Stimulated activated CD4-positive, alpha-beta T cell treated with anti-CD3 and anti-CD28 coated beads, Interleukin-4, amount 100 ng/mL, for 48 hours (primary cell): ENCODE data around the gene STAT5A.
A peak's percentile ranks its signal among the peaks of the same experiment; 100 is the strongest.
"Not testable (repeated sequence)": the region's sequence is repeated elsewhere in the genome, so short reads cannot be mapped to it uniquely, and the experiment has no call there.

Source experiments
- DNase-seq, 2 donors: peaks; one replicate each; pipeline ENCODE4 v3.0.0-alpha.2; 2020; ENCODE audit warnings: low read depth in 2 of 2

Gene STAT5A

GRCh38 chr17:42333053-42333452 is 44.8 kb downstream of the STAT5A start:
- no peak for DNase-seq

GRCh38 chr17:42334677-42335076 is 46.4 kb downstream of the STAT5A start:
- no peak for DNase-seq

DNA sequence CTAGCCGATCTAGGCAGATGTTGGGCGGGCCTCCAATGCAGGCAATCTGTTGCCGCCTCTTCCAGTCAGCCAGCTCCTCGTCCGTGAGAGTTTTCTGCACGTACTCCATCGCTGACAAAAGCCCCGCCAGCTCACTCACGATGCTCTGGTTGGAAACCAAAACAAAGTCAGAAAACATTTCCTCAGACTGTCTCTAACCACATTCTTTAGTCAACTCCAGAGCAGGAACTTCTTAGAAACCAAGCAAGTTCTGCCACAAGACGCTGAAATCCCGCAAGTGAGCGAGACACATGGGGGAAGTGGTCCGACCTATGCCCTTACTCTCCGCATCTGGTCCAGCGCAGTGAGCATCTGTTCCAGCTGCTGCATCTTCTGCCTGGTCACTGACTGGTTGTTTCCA is 49.1 kb downstream of the STAT5A start:
- DNase-seq, result peak; percentile 58 to 79

DNA sequence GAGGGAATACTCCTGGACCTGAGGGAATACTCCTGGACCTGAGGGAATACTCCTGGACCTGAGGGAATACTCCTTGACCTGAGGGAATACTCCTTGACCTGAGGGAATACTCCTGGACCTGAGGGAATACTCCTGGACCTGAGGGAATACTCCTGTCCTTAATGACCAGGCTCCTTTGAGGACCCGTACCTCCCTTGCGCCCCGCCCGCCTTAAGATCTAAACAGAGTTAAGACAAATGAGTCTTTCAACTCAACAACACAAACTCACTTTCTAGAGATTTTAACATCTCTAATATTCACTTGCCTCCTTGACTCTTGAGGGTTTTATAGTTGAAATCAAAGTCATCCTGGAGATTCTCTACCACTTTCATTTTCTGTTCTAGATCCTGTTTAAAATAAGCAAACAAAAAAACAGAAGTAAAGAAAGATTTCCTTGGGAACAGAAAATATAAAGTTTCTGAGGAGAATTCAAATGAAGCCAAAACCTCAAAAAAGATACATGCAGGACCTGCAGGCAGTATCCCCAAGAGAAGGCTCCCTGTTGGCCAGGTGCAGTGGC is 50.2 kb downstream of the STAT5A start:
- DNase-seq, result no peak

DNA sequence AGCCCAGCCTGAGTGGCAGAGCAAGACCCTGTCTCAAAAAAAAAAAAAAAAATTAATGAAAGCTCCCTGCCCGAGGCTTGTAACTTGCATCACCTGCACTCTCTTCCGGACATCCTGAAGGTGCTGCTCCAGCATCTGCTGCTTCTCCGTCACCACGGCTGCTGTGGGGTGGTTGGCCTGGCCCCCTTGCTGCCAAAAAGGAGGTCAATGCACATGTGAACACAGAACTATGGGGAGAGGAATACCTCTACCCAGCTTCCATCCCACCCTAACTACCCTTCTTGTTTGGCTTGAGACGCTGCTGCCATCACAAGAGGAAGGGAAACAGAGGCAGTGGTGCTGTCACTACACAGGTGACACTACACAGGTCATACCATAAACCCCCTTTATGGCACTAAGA is 50.9 kb downstream of the STAT5A start:
- DNase-seq, result no peak

DNA sequence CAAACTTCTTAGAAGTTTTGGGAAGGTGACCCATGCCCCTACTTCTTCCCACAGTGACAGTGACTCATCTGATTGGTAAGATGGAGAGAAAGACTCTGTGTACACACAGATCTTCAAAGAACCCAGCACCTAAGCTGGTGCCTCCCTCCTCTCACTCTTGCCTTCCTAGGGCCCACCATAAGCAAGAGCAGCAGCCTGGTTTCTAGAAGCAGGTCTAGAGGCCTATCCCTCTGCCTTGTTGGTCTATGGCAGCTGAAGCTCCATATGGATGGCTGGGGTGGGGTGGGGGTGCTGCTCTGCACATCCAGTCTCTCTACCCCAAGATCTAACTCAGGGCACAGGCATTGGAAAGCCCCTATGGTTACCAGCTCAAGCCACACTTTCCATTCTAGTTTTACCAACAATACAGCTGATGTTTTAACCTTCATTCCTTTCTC is 52.4 kb downstream of the STAT5A start:
- DNase-seq, result peak in 1 of 2 donors; percentile 38

- no peak for DNase-seq
Measured at GRCh38 chr17:42341568-42341967, 53.3 kb downstream of the STAT5A start.

DNA sequence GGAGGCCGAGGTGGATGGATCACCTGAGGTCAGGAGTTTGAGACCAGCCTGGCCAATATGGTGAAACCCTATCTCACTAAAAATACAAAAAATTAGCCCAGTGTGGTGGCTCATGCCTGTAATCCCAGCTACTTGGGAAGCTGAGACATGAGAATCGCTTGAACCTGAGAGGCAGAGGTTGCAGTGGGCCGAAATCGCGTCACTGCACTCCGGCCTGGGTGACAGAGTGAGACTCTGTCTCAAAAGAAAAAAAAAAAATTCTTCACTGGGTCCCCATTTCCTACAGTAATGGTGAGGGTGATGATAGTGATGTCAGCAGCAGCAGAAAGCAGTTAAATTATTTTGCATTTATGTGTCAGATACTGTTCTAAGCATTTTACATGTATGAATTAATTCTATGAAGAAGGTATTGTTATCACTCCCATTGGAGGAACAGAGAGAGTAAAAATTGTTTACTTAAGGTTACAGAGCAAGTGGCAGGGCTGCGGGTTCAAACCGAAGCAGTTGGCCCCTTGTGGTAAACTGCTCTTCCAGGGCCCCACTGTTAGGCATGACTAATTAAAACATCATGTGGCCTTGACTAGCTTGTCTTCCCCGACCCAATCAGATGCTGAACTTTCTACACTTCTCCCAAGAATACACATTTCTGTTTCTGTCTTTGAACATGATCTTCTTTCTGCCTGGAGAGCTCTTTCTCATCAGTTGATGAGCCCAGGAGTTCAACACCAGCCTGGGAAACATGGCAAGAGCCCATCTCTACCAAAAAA is 54.1 kb downstream of the STAT5A start:
- DNase-seq, result peak in 1 of 2 donors; percentile 51

GRCh38 chr17:42345396-42346073 is 57.2 kb downstream of the STAT5A start:
- DNase-seq, result no peak

DNA sequence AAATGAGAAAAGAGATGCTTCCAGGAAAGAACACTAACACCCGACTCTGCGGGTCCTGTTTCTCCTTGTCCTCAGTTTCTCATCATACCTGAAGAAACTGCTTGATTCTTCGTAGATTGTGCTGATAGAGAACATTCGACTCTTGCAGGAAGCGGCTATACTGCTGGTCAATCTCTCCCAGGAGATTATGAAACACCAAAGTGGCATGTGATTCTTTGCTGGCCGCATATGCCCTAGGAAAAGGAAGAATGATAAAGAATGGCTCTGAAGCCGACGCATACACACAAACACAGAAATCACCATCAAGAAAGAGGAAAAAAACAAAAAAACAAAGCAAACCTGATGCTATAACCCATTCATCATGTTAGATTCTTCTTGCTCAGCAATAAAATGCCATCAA is 58.2 kb downstream of the STAT5A start:
- DNase-seq, result no peak

DNA sequence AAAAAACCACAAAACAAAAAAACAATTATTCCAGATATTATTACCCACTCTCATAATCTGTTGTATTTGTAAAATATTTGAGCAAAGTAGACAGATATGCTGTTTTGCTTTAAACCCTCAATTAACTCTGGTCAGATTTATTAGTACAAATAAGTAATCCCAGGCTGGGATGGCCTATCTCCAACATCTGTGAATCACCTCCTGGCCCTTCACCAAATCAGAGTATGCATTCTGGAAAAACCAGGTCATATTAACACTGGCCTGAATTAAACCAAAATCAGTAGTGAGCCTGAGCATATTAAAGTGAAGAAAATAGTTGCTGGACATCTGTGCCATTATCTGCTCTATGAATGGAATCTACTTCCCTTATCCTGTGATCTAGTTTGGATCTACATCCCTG is 58.9 kb downstream of the STAT5A start:
- no peak for DNase-seq

DNA sequence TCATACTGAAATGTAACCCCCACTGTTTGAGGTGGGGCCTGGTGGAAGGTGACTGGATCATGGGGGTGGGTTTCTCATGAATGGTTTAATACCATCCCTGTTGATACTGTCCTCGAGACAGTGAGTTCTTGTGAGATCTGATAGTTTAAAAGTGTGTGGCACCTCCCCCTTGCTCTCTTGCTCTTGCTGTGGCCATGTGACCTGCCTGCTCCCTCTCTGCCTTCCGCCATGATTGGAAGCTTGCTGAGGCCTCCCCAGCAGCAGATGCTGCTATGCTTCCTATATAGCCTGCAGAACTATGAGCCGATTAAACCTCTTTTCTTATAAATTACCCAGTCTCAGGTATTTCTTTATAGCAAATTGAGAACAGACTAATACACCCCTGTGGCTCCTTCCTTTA is 59.3 kb downstream of the STAT5A start:
- no peak for DNase-seq

DNA sequence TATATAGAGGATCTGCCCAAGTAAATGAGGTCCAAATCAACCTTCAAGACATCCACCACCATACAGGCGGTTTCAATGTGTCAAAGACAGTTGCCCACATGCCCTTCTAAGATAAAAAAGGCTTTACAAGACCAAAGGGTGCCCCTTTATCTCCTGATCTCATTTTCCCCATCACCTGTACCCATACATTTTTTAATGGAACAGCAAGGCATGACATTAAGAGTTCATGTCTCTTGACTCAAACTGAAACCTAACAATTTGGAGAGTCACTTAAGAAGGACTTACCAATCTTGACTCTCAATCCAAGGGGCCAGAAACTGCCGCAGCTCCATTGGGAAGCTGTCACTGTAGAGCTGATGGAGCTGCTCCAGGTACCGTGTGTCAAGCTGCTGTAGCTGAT is 59.8 kb downstream of the STAT5A start:
- no peak for DNase-seq

DNA sequence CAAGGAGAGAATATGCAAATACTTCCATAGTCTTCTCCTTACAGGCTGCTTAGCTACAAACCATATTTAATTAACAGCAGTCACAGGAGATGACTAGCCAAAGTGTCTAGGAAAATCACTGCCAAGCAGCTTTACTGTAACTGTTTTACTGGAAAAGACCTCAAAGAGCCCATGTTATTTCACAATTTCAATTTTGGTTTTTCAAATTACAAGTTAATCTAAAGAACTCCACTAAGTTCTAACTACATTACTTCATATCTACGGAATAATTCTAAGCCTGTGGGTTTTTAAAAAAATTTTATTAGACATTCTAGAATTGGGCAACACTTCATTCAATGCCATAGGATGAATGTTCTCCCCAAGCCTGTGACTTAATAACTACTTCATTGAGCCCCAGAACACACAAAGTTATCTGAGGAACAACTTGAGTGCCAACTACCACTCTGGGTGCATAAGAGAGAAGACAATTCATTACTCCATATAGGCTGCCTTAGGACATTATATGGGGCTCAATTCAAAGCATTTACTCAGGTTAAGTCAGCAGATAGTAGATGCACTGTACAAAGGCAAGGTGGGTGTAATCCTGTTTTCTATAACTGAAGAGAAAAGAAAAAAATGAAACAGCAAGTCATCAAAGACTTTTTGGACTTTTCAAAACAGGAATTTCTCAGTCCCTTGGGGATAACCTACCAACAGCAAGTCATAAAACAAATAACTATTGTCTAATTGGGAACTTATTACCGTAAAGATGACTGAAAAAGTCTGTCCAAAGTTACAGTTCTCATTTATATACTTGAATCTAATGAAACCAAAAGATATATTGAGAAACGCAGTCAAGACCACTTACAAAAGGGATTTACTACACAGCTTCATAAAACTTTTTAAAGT is 66.9 kb downstream of the STAT5A start:
- DNase-seq, result no peak

- no peak for DNase-seq
Measured at GRCh38 chr17:42358434-42358833, 70.1 kb downstream of the STAT5A start.

GRCh38 chr17:42359133-42359532 is 70.8 kb downstream of the STAT5A start:
- no peak for DNase-seq

DNA sequence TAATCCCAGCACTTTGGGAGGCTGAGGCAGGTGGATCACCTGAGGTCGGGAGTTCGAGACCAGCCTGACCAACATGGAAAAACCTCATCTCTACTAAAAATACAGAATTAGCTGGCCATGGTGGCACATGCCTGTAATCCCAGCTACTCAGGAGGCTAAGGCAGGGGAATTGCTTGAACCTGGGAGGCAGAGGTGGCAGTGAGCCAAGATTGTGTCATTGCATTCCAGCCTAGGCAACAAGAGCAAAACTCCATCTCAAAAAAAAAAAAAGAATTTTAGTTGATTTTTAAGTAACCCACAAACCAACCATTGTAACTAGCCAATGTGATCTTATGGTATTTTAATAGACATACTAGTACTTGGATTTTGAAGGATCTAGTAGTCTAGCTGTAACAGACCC is 72.1 kb downstream of the STAT5A start:
- not testable (repeated sequence) for DNase-seq
